H9 (cell line): Measurements from ENCODE around the gene USP47. TPM values are rescaled to one million over a fixed set of nuclear protein-coding genes. Genes with fewer than 3 reads are reported as not detected.

Experiments
- DNase-seq: peaks from one replicate; pipeline ENCODE4 v3.0.0-alpha.2; 2017
- H2AFZ ChIP-seq: one replicate; pipeline ENCODE4 v1.6.1; 2013; ENCODE audit warnings: mild to moderate bottlenecking, low read length, control low read depth, moderate library complexity
- H2AK5ac ChIP-seq: 2 replicates; pipeline ENCODE4 v1.6.1; 2013; ENCODE audit warnings: low read length, control low read depth, mixed read lengths; ENCODE audit not compliant: insufficient read length
- H2BK120ac ChIP-seq: one replicate; pipeline ENCODE4 v1.6.1; 2013; ENCODE audit warnings: low read depth, mild to moderate bottlenecking, low read length, control low read depth, inconsistent platforms; ENCODE audit not compliant: poor library complexity, severe bottlenecking
- H2BK12ac ChIP-seq: 2 replicates; pipeline ENCODE4 v1.6.1; 2013; ENCODE audit warnings: low read length, control low read depth, mixed read lengths, low read depth; ENCODE audit not compliant: insufficient read length
- H2BK15ac ChIP-seq: 2 replicates; pipeline ENCODE4 v1.6.1; 2013; ENCODE audit warnings: low read depth, low read length, control low read depth
- H2BK20ac ChIP-seq: one replicate; pipeline ENCODE4 v1.6.1; 2013; ENCODE audit warnings: low read depth, mild to moderate bottlenecking, low read length, control low read depth, inconsistent platforms; ENCODE audit not compliant: poor library complexity, severe bottlenecking
- H2BK5ac ChIP-seq: 2 replicates; pipeline ENCODE4 v1.6.1; 2013; ENCODE audit warnings: low read length, control low read depth, mixed read lengths; ENCODE audit not compliant: insufficient read length
- H3K14ac ChIP-seq: 2 replicates; pipeline ENCODE4 v1.6.1; 2013; ENCODE audit warnings: low read length, control low read depth; ENCODE audit not compliant: insufficient read depth
- H3K18ac ChIP-seq: 2 replicates; pipeline ENCODE4 v1.6.1; 2013; ENCODE audit warnings: low read depth, mild to moderate bottlenecking, mixed read lengths, low read length, control low read depth; ENCODE audit not compliant: insufficient read length
- H3K23ac ChIP-seq: 2 replicates; pipeline ENCODE4 v1.6.1; 2013; ENCODE audit warnings: low read length, control low read depth, mixed read lengths, low read depth; ENCODE audit not compliant: insufficient read length
- H3K23me2 ChIP-seq: 2 replicates; pipeline ENCODE4 v1.6.1; 2013; ENCODE audit warnings: low read depth, mild to moderate bottlenecking, mixed read lengths, low read length, control low read depth; ENCODE audit not compliant: insufficient read length, poor library complexity, severe bottlenecking
- H3K27ac ChIP-seq: 2 replicates; pipeline ENCODE4 v1.5.1; 2013; ENCODE audit warnings: low read length, control low read depth, mixed read lengths, low read depth; ENCODE audit not compliant: insufficient read length
- H3K27me3 ChIP-seq: 2 replicates; pipeline ENCODE4 v1.6.1; 2013; ENCODE audit warnings: low read length, control low read depth, inconsistent platforms; ENCODE audit not compliant: insufficient read depth
- H3K4ac ChIP-seq: 2 replicates; pipeline ENCODE4 v1.6.1; 2013; ENCODE audit warnings: low read depth, mild to moderate bottlenecking, control low read depth, inconsistent platforms, low read length, moderate library complexity
- H3K4me1 ChIP-seq: 2 replicates; pipeline ENCODE4 v1.6.1; 2013; ENCODE audit warnings: low read length, control low read depth, inconsistent platforms; ENCODE audit not compliant: insufficient read depth
- H3K4me2 ChIP-seq: 2 replicates; pipeline ENCODE4 v1.6.1; 2013; ENCODE audit warnings: low read length, control low read depth, mixed read lengths; ENCODE audit not compliant: insufficient read length, insufficient read depth
- H3K56ac ChIP-seq: 2 replicates; pipeline ENCODE4 v1.6.1; 2013; ENCODE audit warnings: low read depth, mild to moderate bottlenecking, mixed read lengths, low read length, control low read depth; ENCODE audit not compliant: insufficient read length
- H3K79me1 ChIP-seq: 2 replicates; pipeline ENCODE4 v1.6.1; 2013; ENCODE audit warnings: low read depth, mild to moderate bottlenecking, moderate library complexity, low read length, control low read depth, inconsistent platforms; ENCODE audit not compliant: insufficient read depth, poor library complexity, severe bottlenecking
- H3K79me2 ChIP-seq: 2 replicates; pipeline ENCODE4 v1.6.1; 2013; ENCODE audit warnings: low read length, control low read depth, inconsistent platforms; ENCODE audit not compliant: insufficient read depth
- H3K9ac ChIP-seq: 2 replicates; pipeline ENCODE4 v1.6.1; 2013; ENCODE audit warnings: low read length, control low read depth, mixed read lengths; ENCODE audit not compliant: insufficient read length; ENCODE audit errors: extremely low read depth
- H3K9me3 ChIP-seq: one replicate; pipeline ENCODE4 v1.6.1; 2013; ENCODE audit warnings: low read depth, low read length, inconsistent platforms; ENCODE audit not compliant: control insufficient read depth
- H3T11ph ChIP-seq: one replicate; pipeline ENCODE4 v1.6.1; 2013; ENCODE audit warnings: mild to moderate bottlenecking, low read length, control low read depth, inconsistent platforms
- H4K20me1 ChIP-seq: one replicate; pipeline ENCODE4 v1.6.1; 2013; ENCODE audit not compliant: control insufficient read depth, insufficient read length, insufficient read depth
- H4K5ac ChIP-seq: 2 replicates; pipeline ENCODE4 v1.6.1; 2013; ENCODE audit warnings: low read depth, mild to moderate bottlenecking, mixed read lengths, low read length, control low read depth; ENCODE audit not compliant: insufficient read length
- H4K8ac ChIP-seq: replicated peaks from 2 replicates; pipeline ENCODE4 v1.6.1; 2013; ENCODE audit warnings: low read length, control low read depth, mixed read lengths, low read depth; ENCODE audit not compliant: insufficient read length
- H4K91ac ChIP-seq: 2 replicates; pipeline ENCODE4 v1.6.1; 2013; ENCODE audit warnings: low read depth, mild to moderate bottlenecking, moderate library complexity, mixed read lengths, low read length, control low read depth; ENCODE audit not compliant: insufficient read length
- H3K27ac Mint-ChIP-seq, 3 experiments: 2 replicates in 2 of 3; 3 replicates in 1 of 3; pipeline ENCODE4 v1.8.0; 2020 to 2021; ENCODE audit warnings: mixed read lengths in 3 of 3, mild to moderate bottlenecking in 1 of 3, moderate library complexity in 1 of 3
- H3K27me3 Mint-ChIP-seq: 2 replicates; pipeline ENCODE4 v1.8.0; 2021; ENCODE audit warnings: low read depth, mild to moderate bottlenecking, moderate library complexity, mixed read lengths
- H3K36me3 Mint-ChIP-seq, 3 experiments: 2 replicates in 2 of 3; 3 replicates in 1 of 3; pipeline ENCODE4 v1.8.0; 2020 to 2021; ENCODE audit warnings: low read depth in 3 of 3, mixed read lengths in 3 of 3; ENCODE audit not compliant: insufficient read depth in 1 of 3
- H3K4me1 Mint-ChIP-seq, 2 experiments: 2 replicates each; pipeline ENCODE4 v1.8.0; 2020; ENCODE audit warnings: mixed read lengths in 2 of 2
- H3K4me3 Mint-ChIP-seq, 2 experiments: 2 replicates in 1 of 2; 3 replicates in 1 of 2; pipeline ENCODE4 v1.8.0; 2020 to 2021; ENCODE audit warnings: mild to moderate bottlenecking in 2 of 2, mixed read lengths in 2 of 2, moderate library complexity in 1 of 2
- H3K9me3 Mint-ChIP-seq, 2 experiments: 2 replicates in 1 of 2; 3 replicates in 1 of 2; pipeline ENCODE4 v1.8.0; 2020; ENCODE audit warnings: mild to moderate bottlenecking in 2 of 2, mixed read lengths in 2 of 2, moderate library complexity in 1 of 2
- WGBS: extraction: QIAGEN DNeasy Blood & Tissue Kit; methylation state at CpG from one replicate; pipeline ENCODE4 v1.1.7; 2013; ENCODE audit warnings: missing lambda C conversion rate, low lambda C conversion rate, mixed read lengths; ENCODE audit not compliant: insufficient read length; ENCODE audit errors: extremely low coverage; 5-methylcytosine and 5-hydroxymethylcytosine counted together
- total RNA-seq: library from RNA; stranded (reverse); gene quantifications from 2 replicates; pipeline ENCODE4 v1.2.1, GENCODE V29; 2021
- TF ChIP-seq, protein P1 (sequence below): fragments of 200-600 bp; sonication (generic); conservative IDR thresholded peaks from 3 replicates; pipeline ENCODE4 v1.8.0; 2021; ENCODE audit warnings: antibody characterized with exemption, mild to moderate bottlenecking

Gene USP47
- total RNA-seq, 1 experiment from 2014 or later, result 26.7 TPM

DNA sequence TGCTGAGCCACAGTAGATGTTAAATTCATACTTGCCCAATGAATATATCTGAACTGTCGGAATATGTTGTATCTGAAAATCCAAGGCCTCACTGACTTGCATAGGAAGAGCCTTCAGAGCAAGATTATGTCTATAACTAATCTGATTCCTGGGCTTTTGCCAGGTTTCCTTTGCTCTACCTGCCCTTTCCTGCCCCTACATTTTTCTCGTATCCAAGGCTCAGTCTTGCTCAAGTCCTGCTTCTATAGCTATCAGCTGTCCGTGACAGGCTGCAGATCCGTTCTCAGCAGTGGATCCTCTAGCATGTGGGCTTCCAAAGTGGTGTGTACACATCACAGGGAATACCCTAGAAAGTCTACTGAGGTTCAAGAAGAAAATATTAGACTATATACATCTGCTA, 18.8 kb upstream of the USP47 start:
- Mint-ChIP-seq H3K9me3 (peaks cover 8 to 11% of the 10 kb centered on the region in 2 experiments), H3K4me3 (no peak overlapping the region), H3K27ac (no peak overlapping the region), H3K27me3 (no peaks in the 10 kb centered on the region), H3K36me3 (peaks cover 0 to 7% (median 7%) of the 10 kb centered on the region in 3 experiments; a peak in 4 of 7 replicates), H3K4me1 (no peaks in the 10 kb centered on the region)
- Histone ChIP-seq H3K9ac (no peak overlapping the region), H4K8ac (no peak overlapping the region), H4K20me1 (no peaks in the 10 kb centered on the region), H2BK20ac (no peak overlapping the region), H3K27me3 (no peaks in the 10 kb centered on the region), H3K4me2 (no peak overlapping the region), H3K79me2 (no peaks in the 10 kb centered on the region), H3K4me1 (no peaks in the 10 kb centered on the region), H3K9me3 (no peaks in the 10 kb centered on the region), H4K5ac (no peak overlapping the region), H3K27ac (no peak overlapping the region), H2BK12ac (no peak overlapping the region), H2AFZ (no peak overlapping the region), H2BK120ac (no peak overlapping the region), H3K14ac (no peak overlapping the region), H3K79me1 (no peaks in the 10 kb centered on the region), H2BK15ac (no peak overlapping the region), H3K56ac (no peak overlapping the region), H2BK5ac (no peak overlapping the region), H3K18ac (no peak overlapping the region), H3K23me2 (no peaks in the 10 kb centered on the region), H3K23ac (no peak overlapping the region), H2AK5ac (no peak overlapping the region), H4K91ac (no peak overlapping the region), H3K4ac (no peak overlapping the region), H3T11ph (no peak overlapping the region)
- WGBS, result no CpG with 5 or more reads among the region's 4 CpGs
- no peak for DNase-seq
- TF ChIP-seq, protein P1, sequence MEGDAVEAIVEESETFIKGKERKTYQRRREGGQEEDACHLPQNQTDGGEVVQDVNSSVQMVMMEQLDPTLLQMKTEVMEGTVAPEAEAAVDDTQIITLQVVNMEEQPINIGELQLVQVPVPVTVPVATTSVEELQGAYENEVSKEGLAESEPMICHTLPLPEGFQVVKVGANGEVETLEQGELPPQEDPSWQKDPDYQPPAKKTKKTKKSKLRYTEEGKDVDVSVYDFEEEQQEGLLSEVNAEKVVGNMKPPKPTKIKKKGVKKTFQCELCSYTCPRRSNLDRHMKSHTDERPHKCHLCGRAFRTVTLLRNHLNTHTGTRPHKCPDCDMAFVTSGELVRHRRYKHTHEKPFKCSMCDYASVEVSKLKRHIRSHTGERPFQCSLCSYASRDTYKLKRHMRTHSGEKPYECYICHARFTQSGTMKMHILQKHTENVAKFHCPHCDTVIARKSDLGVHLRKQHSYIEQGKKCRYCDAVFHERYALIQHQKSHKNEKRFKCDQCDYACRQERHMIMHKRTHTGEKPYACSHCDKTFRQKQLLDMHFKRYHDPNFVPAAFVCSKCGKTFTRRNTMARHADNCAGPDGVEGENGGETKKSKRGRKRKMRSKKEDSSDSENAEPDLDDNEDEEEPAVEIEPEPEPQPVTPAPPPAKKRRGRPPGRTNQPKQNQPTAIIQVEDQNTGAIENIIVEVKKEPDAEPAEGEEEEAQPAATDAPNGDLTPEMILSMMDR, result no peak
